ENCODE data around the gene LRIG1.

Gene LRIG1

GRCh38 chr3:66418475-66418931 is 82.3 kb downstream of the LRIG1 start:
- no peaks in the 10 kb centered on the region for H3K27me3 Mint-ChIP-seq (ENCODE audit: low read depth)
- peak overlapping the region in 1 of 3 experiments; percentile 45 for H3K27ac Mint-ChIP-seq
- H3K36me3 Mint-ChIP-seq (ENCODE audit: low read depth), result peaks cover 54% of the 10 kb centered on the region
- H3K9me3 Mint-ChIP-seq, result peaks cover 28% of the 10 kb centered on the region
- no peak overlapping the region for H3K4me3 Mint-ChIP-seq
- TF ChIP-seq CTCF (IDR thresholded peaks at IDR 0.05; ENCODE audit: unreplicated experiment in 3 of 3), result no peak
- peaks cover 37% of the 10 kb centered on the region for H3K4me1 Mint-ChIP-seq

- Mint-ChIP-seq H3K27me3 (ENCODE audit: low read depth) (no peaks in the 10 kb centered on the region), H3K36me3 (ENCODE audit: low read depth) (peaks cover 53% of the 10 kb centered on the region), H3K4me3 (no peak overlapping the region), H3K4me1 (peaks cover 41% of the 10 kb centered on the region), H3K9me3 (peaks cover 16% of the 10 kb centered on the region), H3K27ac (peak overlapping the region in 1 of 3 experiments; percentile 6)
- no peak for TF ChIP-seq CTCF (IDR thresholded peaks at IDR 0.05; ENCODE audit: unreplicated experiment in 3 of 3)
Measured at GRCh38 chr3:66416556-66417304, 84.1 kb downstream of the LRIG1 start.

GRCh38 chr3:66415867-66416428 is 84.9 kb downstream of the LRIG1 start:
- H3K36me3 Mint-ChIP-seq (ENCODE audit: low read depth), result peaks cover 55% of the 10 kb centered on the region
- H3K27ac Mint-ChIP-seq, result peak overlapping the region in 1 of 3 experiments; percentile 6
- H3K4me3 Mint-ChIP-seq, result no peak overlapping the region

GRCh38 chr3:66414846-66415245 is 86.0 kb downstream of the LRIG1 start:
- peaks cover 44% of the 10 kb centered on the region for H3K36me3 Mint-ChIP-seq (ENCODE audit: low read depth)
- peaks cover 52% of the 10 kb centered on the region for H3K4me1 Mint-ChIP-seq
- peaks cover 1% of the 10 kb centered on the region for H3K9me3 Mint-ChIP-seq
- no peak overlapping the region for H3K27ac Mint-ChIP-seq
- H3K27me3 Mint-ChIP-seq (ENCODE audit: low read depth), result no peaks in the 10 kb centered on the region
- H3K4me3 Mint-ChIP-seq, result no peak overlapping the region
- no peak for TF ChIP-seq CTCF (IDR thresholded peaks at IDR 0.05; ENCODE audit: unreplicated experiment in 3 of 3)

More at GRCh38 chr3:66415867-66416428, 84.9 kb downstream of the LRIG1 start:
- Mint-ChIP-seq H3K9me3 (peaks cover 11% of the 10 kb centered on the region), H3K4me1 (peaks cover 47% of the 10 kb centered on the region), H3K27me3 (ENCODE audit: low read depth) (no peaks in the 10 kb centered on the region)
- no peak for TF ChIP-seq CTCF (IDR thresholded peaks at IDR 0.05; ENCODE audit: unreplicated experiment in 3 of 3)

GRCh38 chr3:66413151-66413751 is 87.6 kb downstream of the LRIG1 start:
- Mint-ChIP-seq H3K9me3 (no peaks in the 10 kb centered on the region), H3K36me3 (ENCODE audit: low read depth) (peaks cover 38% of the 10 kb centered on the region), H3K27me3 (ENCODE audit: low read depth) (no peaks in the 10 kb centered on the region), H3K4me3 (no peak overlapping the region), H3K4me1 (peaks cover 50% of the 10 kb centered on the region), H3K27ac (no peak overlapping the region)
- no peak for TF ChIP-seq CTCF (IDR thresholded peaks at IDR 0.05; ENCODE audit: unreplicated experiment in 3 of 3)

Data from nephron (organoid).